Smooth muscle cell (in vitro differentiated cells): ENCODE results near the gene SPPL2C. TPM values are rescaled to one million over a fixed set of nuclear protein-coding genes. Genes with fewer than 3 reads are reported as not detected.
A peak's percentile ranks its signal among the peaks of the same experiment; 100 is the strongest.

Experiments
- DNase-seq: peaks from one replicate; lab custom pipeline; 2025; ENCODE audit not compliant: unreplicated experiment; lab: John Stamatoyannopoulos, UW
- H2AFZ ChIP-seq: fragments of 200-600 bp; sonication (generic); 2 replicates; pipeline ENCODE4 v1.6.0; 2016; ENCODE audit warnings: antibody characterized with exemption, low read depth, mild to moderate bottlenecking
- H3F3A ChIP-seq: fragments of 200-600 bp; sonication (generic); 2 replicates; pipeline ENCODE4 v1.6.0; 2017; ENCODE audit warnings: antibody characterized with exemption, low read depth
- H3K27ac ChIP-seq: fragments of 200-600 bp; sonication (generic); 2 replicates; pipeline ENCODE4 v1.5.1; 2016; ENCODE audit warnings: low read depth, mild to moderate bottlenecking
- H3K27me3 ChIP-seq: fragments of 200-600 bp; sonication (generic); 2 replicates; pipeline ENCODE4 v1.6.1; 2016; ENCODE audit warnings: low read depth, mild to moderate bottlenecking
- H3K36me3 ChIP-seq: fragments of 200-600 bp; sonication (generic); 2 replicates; pipeline ENCODE4 v1.5.1; 2016; ENCODE audit warnings: low read depth
- H3K4me1 ChIP-seq: fragments of 200-600 bp; sonication (generic); 2 replicates; pipeline ENCODE4 v1.5.1; 2016; ENCODE audit warnings: low read depth
- H3K4me2 ChIP-seq: fragments of 200-600 bp; sonication (generic); 2 replicates; pipeline ENCODE4 v1.6.0; 2016; ENCODE audit warnings: mild to moderate bottlenecking
- H3K4me3 ChIP-seq: fragments of 200-600 bp; sonication (generic); 2 replicates; pipeline ENCODE4 v1.5.1; 2016; ENCODE audit warnings: mild to moderate bottlenecking
- H3K79me2 ChIP-seq: fragments of 200-600 bp; sonication (generic); 2 replicates; pipeline ENCODE4 v1.6.0; 2016; ENCODE audit warnings: low read depth, mild to moderate bottlenecking
- H3K9ac ChIP-seq: fragments of 200-600 bp; sonication (generic); 2 replicates; pipeline ENCODE4 v1.6.0; 2016; ENCODE audit warnings: low read depth
- H3K9me3 ChIP-seq: fragments of 200-600 bp; sonication (generic); replicated peaks from 2 replicates; pipeline ENCODE4 v1.5.1; 2016; ENCODE audit warnings: low read depth
- H4K20me1 ChIP-seq: fragments of 200-600 bp; sonication (generic); 2 replicates; pipeline ENCODE4 v1.6.0; 2016; ENCODE audit warnings: low read depth
- CTCF ChIP-seq: fragments of 200-600 bp; sonication (generic); IDR thresholded peaks from 2 replicates; pipeline ENCODE4 v1.5.1; 2017; ENCODE audit warnings: borderline replicate concordance, mild to moderate bottlenecking, antibody characterized with exemption; ENCODE audit not compliant: insufficient read depth, poor library complexity, severe bottlenecking
- whole genome bisulfite sequencing: methylation state at CpG from one replicate; pipeline ENCODE4 v1.1.7; 2016; ENCODE audit warnings: low lambda C conversion rate; 5-methylcytosine and 5-hydroxymethylcytosine counted together
- polyA plus RNA-seq: library from polyadenylated mRNA; unstranded; fragments of >200 nt; fragmentation: Nextera tagmentation; extraction: Ambion mirVana; gene quantifications from 2 replicates; pipeline ENCODE4 v1.2.1, GENCODE V29; 2016
- total RNA-seq: library from RNA; depleted of rRNA; stranded (reverse); fragments of >200 nt; gene quantifications from 2 replicates; pipeline ENCODE4 v1.2.3, GENCODE V29; 2014

SPPL2C gene
- total and polyA plus RNA-seq, 2 experiments from 2014 or later, result not detected

- Histone ChIP-seq H3K4me1 (no peaks in the 10 kb centered on the region), H3K4me2 (no peak overlapping the region), H4K20me1 (no peaks in the 10 kb centered on the region), H3K36me3 (no peaks in the 10 kb centered on the region), H3K4me3 (no peak overlapping the region), H3K27ac (no peak overlapping the region), H2AFZ (no peak overlapping the region), H3K9me3 (no peaks in the 10 kb centered on the region), H3K9ac (no peak overlapping the region), H3K27me3 (peaks cover 13% of the 10 kb centered on the region), H3K79me2 (no peaks in the 10 kb centered on the region), H3F3A (peaks cover under 1% of the 10 kb centered on the region)
- TF ChIP-seq CTCF, result no peak
- no peak for DNase-seq
- WGBS, result 55% methylated on average over 5 of the region's 5 CpGs
Measured at GRCh38 chr17:45888392-45888791, 43.7 kb downstream of the SPPL2C start.

- no peak overlapping the region for H2AFZ ChIP-seq
- H3K27ac ChIP-seq, result no peak overlapping the region
- H3K79me2 ChIP-seq, result no peaks in the 10 kb centered on the region
- H3K4me1 ChIP-seq, result peaks cover 6% of the 10 kb centered on the region
- no peak overlapping the region for H3K4me2 ChIP-seq
- H3K36me3 ChIP-seq, result no peaks in the 10 kb centered on the region
- no peak overlapping the region for H3K4me3 ChIP-seq
- H3K27me3 ChIP-seq, result peaks cover 14% of the 10 kb centered on the region
- no peaks in the 10 kb centered on the region for H3K9me3 ChIP-seq
- no peak overlapping the region for H3K9ac ChIP-seq
- WGBS, result 45% methylated on average over 4 of the region's 4 CpGs
- H4K20me1 ChIP-seq, result no peaks in the 10 kb centered on the region
- no peak for DNase-seq
- peaks cover 4% of the 10 kb centered on the region for H3F3A ChIP-seq
- TF ChIP-seq CTCF, result no peak
Measured at GRCh38 chr17:45889579-45889978, 44.9 kb downstream of the SPPL2C start.

- Histone ChIP-seq H3K27me3 (peaks cover 52% of the 10 kb centered on the region), H3K4me1 (peaks cover 8% of the 10 kb centered on the region), H3K4me3 (peak overlapping the region; percentile 85), H3F3A (peaks cover 4% of the 10 kb centered on the region), H3K36me3 (no peaks in the 10 kb centered on the region), H2AFZ (peak overlapping the region; percentile 95), H3K27ac (no peak overlapping the region), H3K9me3 (no peaks in the 10 kb centered on the region), H3K9ac (no peak overlapping the region), H3K4me2 (peak overlapping the region; percentile 100), H4K20me1 (peaks cover 4% of the 10 kb centered on the region), H3K79me2 (no peaks in the 10 kb centered on the region)
- DNase-seq, result no peak
- no peak for TF ChIP-seq CTCF
- WGBS, result 77% methylated on average over 7 of the region's 7 CpGs
Measured at GRCh38 chr17:45893725-45894021, 49.0 kb downstream of the SPPL2C start.

- WGBS, result 3% methylated on average over 81 of the region's 97 CpGs
- Histone ChIP-seq H3K4me1 (peaks cover 8% of the 10 kb centered on the region), H3F3A (peaks cover 4% of the 10 kb centered on the region), H3K4me3 (peak within 1 kb of the TSS; percentile 85), H3K79me2 (no peaks in the 10 kb centered on the region), H3K27ac (no peak within 1 kb of the TSS), H3K9ac (peak within 1 kb of the TSS; percentile 38), H2AFZ (peak within 1 kb of the TSS; percentile 96), H4K20me1 (peaks cover 4% of the 10 kb centered on the region), H3K4me2 (peak within 1 kb of the TSS; percentile 100), H3K27me3 (peaks cover 55% of the 10 kb centered on the region), H3K36me3 (no peaks in the 10 kb centered on the region), H3K9me3 (no peaks in the 10 kb centered on the region)
- peak; percentile 79 for DNase-seq
- TF ChIP-seq CTCF, result peak; percentile 91
Measured at GRCh38 chr17:45894022-45894784, 49.5 kb downstream of the SPPL2C start, which contains the start of gene MAPT. Gene MAPT, plus strand, starts transcription at chr17:45894554. Its CDS starts 67,784 bp downstream, at chr17:45962338.
